GM12878 (cell line): ENCODE measurements around the gene LSR. TPM values are rescaled to one million over a fixed set of nuclear protein-coding genes. Genes with fewer than 3 reads are reported as not detected.

Experiments used
- CBX3 ChIP-seq: fragments of 200-600 bp; sonication (generic); IDR thresholded peaks from 2 replicates; pipeline ENCODE4 v1.6.1; 2016; ENCODE audit warnings: low read depth, borderline replicate concordance
- CHD4 ChIP-seq: fragments of 200-600 bp; sonication (generic); IDR thresholded peaks from 2 replicates; pipeline ENCODE4 v1.6.1; 2016; ENCODE audit warnings: mild to moderate bottlenecking
- E2F8 ChIP-seq: fragments of 450-650 bp; IDR thresholded peaks from 2 replicates; pipeline ENCODE4 v1.6.1; 2018; ENCODE audit warnings: mild to moderate bottlenecking, low read depth, moderate library complexity; ENCODE audit not compliant: partially characterized antibody
- E4F1 ChIP-seq: fragments of 450-650 bp; IDR thresholded peaks from 2 replicates; pipeline ENCODE4 v1.6.1; 2018; ENCODE audit warnings: borderline replicate concordance, mild to moderate bottlenecking; ENCODE audit not compliant: partially characterized antibody
- ESRRA ChIP-seq: IDR thresholded peaks from 2 replicates; pipeline ENCODE4 v1.6.1; 2012; ENCODE audit warnings: mild to moderate bottlenecking, low read length, improper control_type of control experiment
- FOXK2 ChIP-seq: fragments of 450-650 bp; IDR thresholded peaks from 2 replicates; pipeline ENCODE4 v1.6.1; 2017; ENCODE audit warnings: mild to moderate bottlenecking, moderate library complexity
- FOXM1 ChIP-seq: IDR thresholded peaks from 2 replicates; pipeline ENCODE4 v1.6.1; 2012; ENCODE audit warnings: low read depth, mild to moderate bottlenecking, inconsistent platforms, low read length, moderate library complexity
- HDGF ChIP-seq: fragments of 450-650 bp; IDR thresholded peaks from 2 replicates; pipeline ENCODE4 v1.6.1; 2016; ENCODE audit warnings: antibody characterized with exemption
- IKZF2 ChIP-seq, 2 experiments: fragments of 450-650 bp; IDR thresholded peaks; 2 replicates each; pipeline ENCODE4 v1.6.1; 2017; ENCODE audit warnings: mild to moderate bottlenecking in 2 of 2, moderate library complexity in 2 of 2
- MEF2A ChIP-seq: IDR thresholded peaks from 2 replicates; pipeline ENCODE4 v1.6.1; 2011; ENCODE audit warnings: low read depth, mild to moderate bottlenecking, low read length, moderate library complexity; ENCODE audit not compliant: insufficient read depth
- MEF2B ChIP-seq: fragments of 450-650 bp; IDR thresholded peaks from 2 replicates; pipeline ENCODE4 v1.6.1; 2018; ENCODE audit warnings: mild to moderate bottlenecking, moderate library complexity; ENCODE audit not compliant: partially characterized antibody, poor library complexity, severe bottlenecking
- MTA3 ChIP-seq: IDR thresholded peaks from 2 replicates; pipeline ENCODE4 v1.6.1; 2012; ENCODE audit warnings: low read length, inconsistent platforms, borderline replicate concordance
- NR2F1 ChIP-seq: fragments of 450-650 bp; conservative IDR thresholded peaks from 2 replicates; pipeline ENCODE4 v1.6.1; 2017; ENCODE audit warnings: mild to moderate bottlenecking
- SREBF1 ChIP-seq: IDR thresholded peaks from 2 replicates; pipeline ENCODE4 v1.6.1; 2012; ENCODE audit warnings: mild to moderate bottlenecking, low read length
- STAT1 ChIP-seq: fragments of 450-650 bp; conservative IDR thresholded peaks from 2 replicates; pipeline ENCODE4 v1.6.1; 2014; ENCODE audit warnings: antibody characterized with exemption, mild to moderate bottlenecking
- STAT3 ChIP-seq: IDR thresholded peaks from 2 replicates; pipeline ENCODE4 v1.6.1; 2011; ENCODE audit warnings: low read depth, low read length, improper control_type of control experiment
- SUZ12 ChIP-seq: fragments of 200-600 bp; sonication (generic); IDR thresholded peaks from one replicate; pipeline ENCODE4 v1.6.1; 2018; ENCODE audit warnings: antibody characterized with exemption, mild to moderate bottlenecking; ENCODE audit not compliant: unreplicated experiment
- YBX1 ChIP-seq: fragments of 450-650 bp; IDR thresholded peaks from 2 replicates; pipeline ENCODE4 v1.6.1; 2016; ENCODE audit warnings: antibody characterized with exemption
- ZBTB4 ChIP-seq: fragments of 450-650 bp; formaldehyde crosslinking; IDR thresholded peaks from 2 replicates; pipeline ENCODE4 v1.4.0; 2022; ENCODE audit warnings: mild to moderate bottlenecking, moderate library complexity
- ZNF207 ChIP-seq: fragments of 450-650 bp; IDR thresholded peaks from 2 replicates; pipeline ENCODE4 v1.6.1; 2014; ENCODE audit warnings: antibody characterized with exemption, mild to moderate bottlenecking, borderline replicate concordance
- polyA plus RNA-seq, 11 experiments: library from polyadenylated mRNA; depleted of rRNA in 4 of 11; unstranded in 6 of 11; stranded (reverse) in 5 of 11; fragments of >200 nt; fragmentation: Nextera tagmentation in 4 of 11; fragmentation: Illumina TruSeq in 1 of 11; extraction: Ambion mirVana in 4 of 11; extraction: Trizol in 1 of 11; gene quantifications; 1 replicate in 1 of 11; 2 replicates in 10 of 11; pipeline versions ENCODE4 v1.2.1 to v1.2.3, GENCODE V29; 2011 to 2016; ENCODE audit warnings: inconsistent platforms in 2 of 11, missing spikeins in 2 of 11, low read depth in 1 of 11
- total RNA-seq, 4 experiments: library from RNA; depleted of rRNA in 3 of 4; stranded (reverse); fragments of >200 nt in 3 of 4; fragmentation: Illumina TruSeq in 1 of 4; extraction: Trizol in 1 of 4; gene quantifications; 2 replicates each; pipeline versions ENCODE4 v1.2.1 to v1.2.3, GENCODE V29; 2013 to 2021

LSR gene
- total and polyA plus RNA-seq, 10 of the 15 experiments (the other 5 are each of a cell fraction or from before 2014, with no cell fraction given): 0.26 to 53.9 (median 26.3) TPM

- TF ChIP-seq FOXK2 (peak; percentile 99), E4F1 (peak; percentile 79), MEF2A (no peak), NR2F1 (no peak; the same call in none of the 2 replicates), STAT1 (peak; percentile 48; the same call in 1 of the 2 replicates), CHD4 (no peak), ZBTB4 (no peak), IKZF2 (IDR thresholded peaks at IDR 0.05) (peak in 1 of 2 experiments; percentile 66; a peak in 2 of 4 replicates), MTA3 (no peak), SUZ12 (no peak), E2F8 (no peak), YBX1 (no peak), FOXM1 (no peak; the same call in 1 of the 2 replicates), HDGF (peak; percentile 87), ZNF207 (peak; percentile 96), ESRRA (no peak), STAT3 (no peak), MEF2B (no peak), CBX3 (no peak), SREBF1 (peak; percentile 95)
Measured at GRCh38 chr19:35248310-35249145, at the start of gene LSR (continued).
